ENCODE results near the gene ARSH. TPM values are rescaled to one million over a fixed set of nuclear protein-coding genes. Genes with fewer than 3 reads are reported as not detected.
"Not testable (repeated sequence)": the region's sequence is repeated elsewhere in the genome, so short reads cannot be mapped to it uniquely, and the experiment has no call there.

ARSH gene, protein sequence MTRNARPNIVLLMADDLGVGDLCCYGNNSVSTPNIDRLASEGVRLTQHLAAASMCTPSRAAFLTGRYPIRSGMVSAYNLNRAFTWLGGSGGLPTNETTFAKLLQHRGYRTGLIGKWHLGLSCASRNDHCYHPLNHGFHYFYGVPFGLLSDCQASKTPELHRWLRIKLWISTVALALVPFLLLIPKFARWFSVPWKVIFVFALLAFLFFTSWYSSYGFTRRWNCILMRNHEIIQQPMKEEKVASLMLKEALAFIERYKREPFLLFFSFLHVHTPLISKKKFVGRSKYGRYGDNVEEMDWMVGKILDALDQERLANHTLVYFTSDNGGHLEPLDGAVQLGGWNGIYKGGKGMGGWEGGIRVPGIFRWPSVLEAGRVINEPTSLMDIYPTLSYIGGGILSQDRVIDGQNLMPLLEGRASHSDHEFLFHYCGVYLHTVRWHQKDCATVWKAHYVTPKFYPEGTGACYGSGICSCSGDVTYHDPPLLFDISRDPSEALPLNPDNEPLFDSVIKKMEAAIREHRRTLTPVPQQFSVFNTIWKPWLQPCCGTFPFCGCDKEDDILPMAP
- not detected in 2 replicates for total RNA-seq
- not detected in 2 replicates for polyA plus RNA-seq

DNA sequence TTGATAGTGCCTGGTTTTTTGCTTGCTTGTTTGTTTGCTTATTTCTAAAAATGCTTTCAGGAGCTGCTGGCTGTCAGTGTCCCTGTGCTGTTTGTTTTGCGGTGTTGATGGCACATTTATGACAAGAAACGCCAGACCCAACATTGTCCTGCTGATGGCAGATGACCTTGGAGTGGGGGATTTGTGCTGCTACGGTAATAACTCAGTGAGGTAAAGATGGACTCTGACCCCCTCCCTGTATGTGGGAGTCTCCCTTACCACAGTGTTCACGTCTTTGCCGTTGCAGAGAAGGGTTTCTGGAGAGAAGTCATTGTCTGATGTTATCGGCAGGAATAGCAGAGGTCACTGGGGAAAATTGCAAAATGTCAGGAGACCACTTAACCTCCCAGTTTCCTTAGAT is at the start of gene ARSH:
ARSH (plus strand) TSS at position 52 of the 400 bp plus-strand sequence; CDS start at position 119, 67 bp downstream.
- Histone ChIP-seq H3K36me3 (no peaks in the 10 kb centered on the region), H3K4me3 (no peak within 1 kb of the TSS), H3K4me1 (ENCODE audit: low read depth) (no peaks in the 10 kb centered on the region), H3K27me3 (no peaks in the 10 kb centered on the region), H3K27ac (no peak within 1 kb of the TSS), H3K9me3 (ENCODE audit: low read depth) (no peaks in the 10 kb centered on the region)
- DNase-seq (ENCODE audit: low read depth in 1 of 2, low spot score in 1 of 2) = no peak
- TF ChIP-seq, protein P1, sequence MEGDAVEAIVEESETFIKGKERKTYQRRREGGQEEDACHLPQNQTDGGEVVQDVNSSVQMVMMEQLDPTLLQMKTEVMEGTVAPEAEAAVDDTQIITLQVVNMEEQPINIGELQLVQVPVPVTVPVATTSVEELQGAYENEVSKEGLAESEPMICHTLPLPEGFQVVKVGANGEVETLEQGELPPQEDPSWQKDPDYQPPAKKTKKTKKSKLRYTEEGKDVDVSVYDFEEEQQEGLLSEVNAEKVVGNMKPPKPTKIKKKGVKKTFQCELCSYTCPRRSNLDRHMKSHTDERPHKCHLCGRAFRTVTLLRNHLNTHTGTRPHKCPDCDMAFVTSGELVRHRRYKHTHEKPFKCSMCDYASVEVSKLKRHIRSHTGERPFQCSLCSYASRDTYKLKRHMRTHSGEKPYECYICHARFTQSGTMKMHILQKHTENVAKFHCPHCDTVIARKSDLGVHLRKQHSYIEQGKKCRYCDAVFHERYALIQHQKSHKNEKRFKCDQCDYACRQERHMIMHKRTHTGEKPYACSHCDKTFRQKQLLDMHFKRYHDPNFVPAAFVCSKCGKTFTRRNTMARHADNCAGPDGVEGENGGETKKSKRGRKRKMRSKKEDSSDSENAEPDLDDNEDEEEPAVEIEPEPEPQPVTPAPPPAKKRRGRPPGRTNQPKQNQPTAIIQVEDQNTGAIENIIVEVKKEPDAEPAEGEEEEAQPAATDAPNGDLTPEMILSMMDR (IDR thresholded peaks at IDR 0.05; ENCODE audit: low read depth, low read length) = no peak

DNA sequence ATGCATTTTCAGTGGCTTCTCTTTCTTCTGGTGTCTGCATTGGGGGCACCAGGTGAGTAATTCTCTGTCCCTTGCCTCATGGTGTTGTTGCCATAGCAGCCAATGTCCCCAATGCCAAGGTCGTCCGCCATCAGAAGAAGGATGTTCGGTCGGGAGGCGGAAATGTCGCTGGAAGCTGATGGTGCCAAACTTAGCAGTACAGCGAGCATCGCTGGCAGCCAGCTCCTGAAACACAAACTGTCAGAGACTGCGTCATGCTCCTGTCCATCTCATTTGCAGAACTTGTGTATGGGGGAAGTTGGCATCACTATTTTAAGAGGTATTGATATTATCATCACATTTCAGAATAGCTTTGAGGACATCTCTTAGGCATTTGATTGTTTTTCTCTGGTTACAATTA is 48.1 kb upstream of the ARSH start:
- TF ChIP-seq, protein P1 (IDR thresholded peaks at IDR 0.05; ENCODE audit: low read depth, low read length) = no peak
- Histone ChIP-seq H3K4me1 (ENCODE audit: low read depth) (no peaks in the 10 kb centered on the region), H3K27ac (no peak overlapping the region), H3K36me3 (no peaks in the 10 kb centered on the region), H3K27me3 (no peaks in the 10 kb centered on the region), H3K4me3 (no peak overlapping the region), H3K9me3 (ENCODE audit: low read depth) (no peaks in the 10 kb centered on the region)
- no peak for DNase-seq (ENCODE audit: low read depth in 1 of 2, low spot score in 1 of 2)

- no peak for DNase-seq (ENCODE audit: low read depth in 1 of 2, low spot score in 1 of 2)
- Histone ChIP-seq H3K4me1 (ENCODE audit: low read depth) (peaks cover 8% of the 10 kb centered on the region), H3K4me3 (no peak overlapping the region), H3K27me3 (no peaks in the 10 kb centered on the region), H3K9me3 (ENCODE audit: low read depth) (no peaks in the 10 kb centered on the region), H3K36me3 (no peaks in the 10 kb centered on the region), H3K27ac (no peak overlapping the region)
- TF ChIP-seq, protein P1 (IDR thresholded peaks at IDR 0.05; ENCODE audit: low read depth, low read length) = no peak
Observed at GRCh38 chrX:2960861-2961515, 45.4 kb upstream of the ARSH start.

- peaks cover 8% of the 10 kb centered on the region for H3K4me1 ChIP-seq (ENCODE audit: low read depth)
- peak overlapping the region; percentile 50 for H3K27ac ChIP-seq
- TF ChIP-seq, protein P1 (IDR thresholded peaks at IDR 0.05; ENCODE audit: low read depth, low read length) = no peak
- H3K9me3 ChIP-seq (ENCODE audit: low read depth) = no peaks in the 10 kb centered on the region
- H3K27me3 ChIP-seq = no peaks in the 10 kb centered on the region
- no peaks in the 10 kb centered on the region for H3K36me3 ChIP-seq
- no peak for DNase-seq (ENCODE audit: low read depth in 1 of 2, low spot score in 1 of 2)
- H3K4me3 ChIP-seq = no peak overlapping the region
Observed at GRCh38 chrX:2962381-2962780, 44.0 kb upstream of the ARSH start.

GRCh38 chrX:2963449-2963848 is 42.9 kb upstream of the ARSH start:
- not testable (repeated sequence) for H3K36me3 ChIP-seq; H3K4me1 ChIP-seq (ENCODE audit: low read depth); DNase-seq (ENCODE audit: low read depth in 1 of 2, low spot score in 1 of 2); H3K4me3 ChIP-seq; H3K27me3 ChIP-seq; H3K9me3 ChIP-seq (ENCODE audit: low read depth)
- H3K27ac ChIP-seq = peak overlapping the region; percentile 79

- H3K27ac ChIP-seq = peak overlapping the region; percentile 79
- not testable (repeated sequence) for H3K36me3 ChIP-seq; H3K4me1 ChIP-seq (ENCODE audit: low read depth); H3K27me3 ChIP-seq; H3K4me3 ChIP-seq; H3K9me3 ChIP-seq (ENCODE audit: low read depth)
- peak in 1 of 2 donors; percentile 63 for DNase-seq (ENCODE audit: low read depth in 1 of 2, low spot score in 1 of 2)
Observed at GRCh38 chrX:2963992-2964794, 42.2 kb upstream of the ARSH start.
